CD14-positive monocyte (primary cell): ENCODE data around the gene BPTF. TPM values are rescaled to one million over a fixed set of nuclear protein-coding genes. Genes with fewer than 3 reads are reported as not detected.

Source experiments
- DNase-seq, 3 donors: peaks; one replicate each; pipeline ENCODE4 v3.0.0-alpha.2; 2011 to 2022
- H2AFZ ChIP-seq: 2 replicates; pipeline ENCODE4 v1.6.0; 2012; ENCODE audit warnings: mild to moderate bottlenecking, low read depth, low read length, inconsistent platforms; ENCODE audit not compliant: insufficient read depth, poor library complexity, severe bottlenecking
- H3K27ac ChIP-seq, 2 donors: 1 replicate in 1 of 2; 2 replicates in 1 of 2; pipeline ENCODE4 v1.5.1; 2012 to 2013; ENCODE audit warnings: low read length in 2 of 2, control low read depth in 1 of 2, inconsistent platforms in 1 of 2, low read depth in 1 of 2, mild to moderate bottlenecking in 1 of 2
- H3K27me3 ChIP-seq, 2 donors: one replicate each; pipeline versions ENCODE4 v1.6.0 to v1.6.1; 2011 to 2013; ENCODE audit warnings: low read length in 2 of 2; ENCODE audit not compliant: control insufficient read depth in 2 of 2, insufficient read depth in 2 of 2
- H3K36me3 ChIP-seq, 2 donors: replicated peaks in 1 of 2; 1 replicate in 1 of 2; 2 replicates in 1 of 2; pipeline versions ENCODE4 v1.5.1 to v1.6.1; 2012 to 2013; ENCODE audit warnings: low read length in 2 of 2, control low read depth in 1 of 2, inconsistent platforms in 1 of 2, mild to moderate bottlenecking in 1 of 2; ENCODE audit not compliant: insufficient read depth in 2 of 2, control insufficient read depth in 1 of 2
- H3K4me1 ChIP-seq, 2 donors: 1 replicate in 1 of 2; 2 replicates in 1 of 2; pipeline versions ENCODE4 v1.5.1 to v1.6.1; 2012 to 2013; ENCODE audit warnings: low read length in 2 of 2, control low read depth in 1 of 2, inconsistent platforms in 1 of 2, mild to moderate bottlenecking in 1 of 2, moderate library complexity in 1 of 2; ENCODE audit not compliant: insufficient read depth in 2 of 2, control insufficient read depth in 1 of 2
- H3K4me2 ChIP-seq: replicated peaks from 2 replicates; pipeline ENCODE3; 2012; ENCODE audit warnings: low read length, moderate library complexity, mild to moderate bottlenecking; ENCODE audit not compliant: poor library complexity, severe bottlenecking; ENCODE audit errors: extremely low read depth
- H3K4me3 ChIP-seq, 3 experiments: fragments of 200-600 bp in 1 of 3; sonication (generic) in 1 of 3; replicated peaks in 1 of 3; 1 replicate in 2 of 3; 2 replicates in 1 of 3; pipeline ENCODE4 v1.5.1; 2011 to 2013; ENCODE audit warnings: low read length in 3 of 3, mild to moderate bottlenecking in 3 of 3, control low read depth in 2 of 3, low read depth in 2 of 3, inconsistent platforms in 1 of 3, moderate library complexity in 1 of 3
- H3K79me2 ChIP-seq: 2 replicates; pipeline ENCODE4 v1.6.0; 2012; ENCODE audit warnings: mild to moderate bottlenecking, control low read depth, inconsistent platforms, low read length, moderate library complexity; ENCODE audit not compliant: insufficient read depth
- H3K9ac ChIP-seq: 2 replicates; pipeline ENCODE4 v1.6.0; 2017; ENCODE audit warnings: low read length, mild to moderate bottlenecking; ENCODE audit not compliant: insufficient read depth, poor library complexity, severe bottlenecking
- H3K9me3 ChIP-seq, 2 donors: replicated peaks in 1 of 2; 1 replicate in 1 of 2; 2 replicates in 1 of 2; pipeline versions ENCODE4 v1.5.1 to v1.6.1; 2012 to 2013; ENCODE audit warnings: low read length in 2 of 2, control low read depth in 1 of 2; ENCODE audit not compliant: control insufficient read depth in 1 of 2, insufficient read depth in 1 of 2
- H4K20me1 ChIP-seq: 2 replicates; pipeline ENCODE4 v1.6.0; 2012; ENCODE audit warnings: mild to moderate bottlenecking, low read length, control low read depth, moderate library complexity; ENCODE audit not compliant: insufficient read depth
- H3K27ac Mint-ChIP-seq, 7 donors: one replicate each; pipeline ENCODE4 v1.8.0; 2020; ENCODE audit warnings: mild to moderate bottlenecking in 7 of 7, mixed read lengths in 7 of 7, moderate library complexity in 6 of 7, inconsistent platforms in 2 of 7
- H3K27me3 Mint-ChIP-seq, 3 donors: one replicate each; pipeline ENCODE4 v1.8.0; 2021 to 2022; ENCODE audit warnings: low read depth in 3 of 3, mild to moderate bottlenecking in 3 of 3, mixed read lengths in 3 of 3, moderate library complexity in 3 of 3, inconsistent platforms in 1 of 3
- H3K36me3 Mint-ChIP-seq, 2 donors: one replicate each; pipeline ENCODE4 v1.8.0; 2020; ENCODE audit warnings: mixed read lengths in 2 of 2, inconsistent platforms in 1 of 2, mild to moderate bottlenecking in 1 of 2
- H3K4me1 Mint-ChIP-seq: one replicate; pipeline ENCODE4 v1.8.0; 2020; ENCODE audit warnings: mild to moderate bottlenecking, mixed read lengths
- H3K4me3 Mint-ChIP-seq, 2 donors: one replicate each; pipeline ENCODE4 v1.8.0; 2020; ENCODE audit warnings: mild to moderate bottlenecking in 2 of 2, mixed read lengths in 2 of 2, moderate library complexity in 1 of 2
- H3K9me3 Mint-ChIP-seq, 7 donors: one replicate each; pipeline ENCODE4 v1.8.0; 2020 to 2022; ENCODE audit warnings: mixed read lengths in 7 of 7, mild to moderate bottlenecking in 6 of 7, moderate library complexity in 6 of 7, inconsistent platforms in 2 of 7
- WGBS: methylation state at CpG from one replicate; pipeline ENCODE4 v1.1.5; 2013; ENCODE audit warnings: missing lambda C conversion rate; ENCODE audit not compliant: insufficient coverage; 5-methylcytosine and 5-hydroxymethylcytosine counted together
- intact Hi-C, 2 donors: fragments of 100-400 bp; cut with micrococcal nuclease; formaldehyde crosslinking; loops; one replicate each; pipeline versions ENCODE4 v1.15.0 to v1.15.1; 2023
- polyA plus RNA-seq, 3 donors: library from polyadenylated mRNA; depleted of rRNA in 1 of 3; unstranded in 2 of 3; stranded (reverse) in 1 of 3; fragments of 300-500 nt in 2 of 3; fragments of >200 nt in 1 of 3; fragmentation: Illumina TruSeq in 2 of 3; gene quantifications; 1 replicate in 2 of 3; 2 replicates in 1 of 3; pipeline ENCODE4 v1.2.3, GENCODE V29; 2012 to 2021
- TF ChIP-seq, protein P1 (sequence below): fragments of 200-600 bp; IDR thresholded peaks from one replicate; pipeline ENCODE4 v1.8.0; 2022; ENCODE audit warnings: antibody characterized with exemption, mild to moderate bottlenecking

BPTF gene
- polyA plus RNA-seq, 3 donors, result 1.9 to 51.1 (median 4.5) TPM

DNA sequence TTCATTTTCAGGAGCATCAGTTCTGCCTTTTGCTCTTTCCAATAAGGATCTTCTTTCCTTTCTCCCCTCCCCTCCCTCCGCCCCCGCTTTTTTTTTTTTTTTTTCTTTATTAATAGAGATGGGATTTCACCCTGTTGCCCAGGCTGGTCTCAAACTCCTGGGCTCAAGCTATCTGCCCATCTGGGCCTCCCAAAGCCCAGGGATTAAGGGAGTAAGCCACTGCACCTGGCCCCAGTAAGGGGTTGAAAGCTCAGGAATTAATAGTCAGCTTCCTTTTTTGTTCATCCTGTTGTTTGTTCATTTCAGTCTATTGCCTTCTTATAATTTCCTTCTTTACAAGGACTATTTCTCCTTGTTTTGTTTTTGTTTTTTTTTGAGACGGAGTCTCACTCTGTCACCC is 178.9 kb downstream of the BPTF start:
- Histone ChIP-seq H3K4me3 (no peak overlapping the region), H4K20me1 (no peaks in the 10 kb centered on the region), H3K79me2 (no peaks in the 10 kb centered on the region), H3K4me2 (no peak overlapping the region), H3K4me1 (no peaks in the 10 kb centered on the region), H3K36me3 (no peaks in the 10 kb centered on the region), H3K9ac (no peak overlapping the region), H3K27ac (no peak overlapping the region), H3K27me3 (no peaks in the 10 kb centered on the region), H3K9me3 (no peaks in the 10 kb centered on the region), H2AFZ (no peak overlapping the region)
- peaks cover 0 to 4% (median 2%) of the 10 kb centered on the region in 3 donors for H3K27me3 Mint-ChIP-seq
- H3K36me3 Mint-ChIP-seq, result no peaks in the 10 kb centered on the region
- no peak for DNase-seq
- no peaks in the 10 kb centered on the region for H3K9me3 Mint-ChIP-seq
- intact Hi-C loops, result no loop called here
- no CpG with 5 or more reads among the region's 3 CpGs for WGBS
- TF ChIP-seq, protein P1, sequence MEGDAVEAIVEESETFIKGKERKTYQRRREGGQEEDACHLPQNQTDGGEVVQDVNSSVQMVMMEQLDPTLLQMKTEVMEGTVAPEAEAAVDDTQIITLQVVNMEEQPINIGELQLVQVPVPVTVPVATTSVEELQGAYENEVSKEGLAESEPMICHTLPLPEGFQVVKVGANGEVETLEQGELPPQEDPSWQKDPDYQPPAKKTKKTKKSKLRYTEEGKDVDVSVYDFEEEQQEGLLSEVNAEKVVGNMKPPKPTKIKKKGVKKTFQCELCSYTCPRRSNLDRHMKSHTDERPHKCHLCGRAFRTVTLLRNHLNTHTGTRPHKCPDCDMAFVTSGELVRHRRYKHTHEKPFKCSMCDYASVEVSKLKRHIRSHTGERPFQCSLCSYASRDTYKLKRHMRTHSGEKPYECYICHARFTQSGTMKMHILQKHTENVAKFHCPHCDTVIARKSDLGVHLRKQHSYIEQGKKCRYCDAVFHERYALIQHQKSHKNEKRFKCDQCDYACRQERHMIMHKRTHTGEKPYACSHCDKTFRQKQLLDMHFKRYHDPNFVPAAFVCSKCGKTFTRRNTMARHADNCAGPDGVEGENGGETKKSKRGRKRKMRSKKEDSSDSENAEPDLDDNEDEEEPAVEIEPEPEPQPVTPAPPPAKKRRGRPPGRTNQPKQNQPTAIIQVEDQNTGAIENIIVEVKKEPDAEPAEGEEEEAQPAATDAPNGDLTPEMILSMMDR, result no peak
- no peaks in the 10 kb centered on the region for H3K4me1 Mint-ChIP-seq
- no peak overlapping the region for H3K4me3 Mint-ChIP-seq
- peak overlapping the region in 1 of 7 donors; percentile 62 for H3K27ac Mint-ChIP-seq

DNA sequence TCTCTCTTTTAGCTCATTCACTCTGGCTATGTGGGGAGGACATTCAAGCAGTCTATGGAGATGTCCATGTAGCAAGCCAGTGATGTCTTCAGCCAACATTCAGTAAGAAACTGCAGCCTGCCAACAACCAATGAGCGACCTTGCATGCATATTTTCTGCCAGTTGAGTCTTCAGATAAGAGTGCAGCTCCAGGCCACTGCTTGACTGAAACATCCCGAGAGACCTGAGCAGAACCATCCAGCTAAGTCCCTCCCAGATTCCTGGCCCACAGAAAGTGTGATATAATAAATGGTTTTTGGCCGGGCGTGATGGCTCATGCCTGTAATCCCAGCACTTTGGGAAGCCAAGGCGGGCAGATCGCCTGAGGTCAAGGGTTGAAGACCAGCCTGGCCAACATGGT is 181.5 kb downstream of the BPTF start:
- no peaks in the 10 kb centered on the region for H3K9me3 ChIP-seq
- WGBS, result 100% methylated on average over 1 of the region's 6 CpGs
- H3K27me3 Mint-ChIP-seq, result peaks cover 4 to 5% (median 4%) of the 10 kb centered on the region in 3 donors
- H3K4me3 ChIP-seq, result no peak overlapping the region
- no peak overlapping the region for H3K9ac ChIP-seq
- H3K4me3 Mint-ChIP-seq, result no peak overlapping the region
- H3K4me1 ChIP-seq, result peaks cover 0 to 3% of the 10 kb centered on the region in 2 donors
- no peak overlapping the region for H3K27ac ChIP-seq
- no peaks in the 10 kb centered on the region for H3K79me2 ChIP-seq
- H3K36me3 Mint-ChIP-seq, result no peaks in the 10 kb centered on the region
- intact Hi-C loops, result no loop called here
- no peak overlapping the region for H2AFZ ChIP-seq
- no peaks in the 10 kb centered on the region for H4K20me1 ChIP-seq
- DNase-seq, result no peak
- peaks cover 5% of the 10 kb centered on the region for H3K4me1 Mint-ChIP-seq
- no peaks in the 10 kb centered on the region for H3K36me3 ChIP-seq
- no peaks in the 10 kb centered on the region for H3K9me3 Mint-ChIP-seq
- H3K27me3 ChIP-seq, result no peaks in the 10 kb centered on the region
- H3K4me2 ChIP-seq, result no peak overlapping the region
- TF ChIP-seq, protein P1, result no peak
- no peak overlapping the region for H3K27ac Mint-ChIP-seq
